ENCODE data around the gene CXorf38. TPM values are rescaled to one million over a fixed set of nuclear protein-coding genes. Genes with fewer than 3 reads are reported as not detected.

CXorf38 gene
- total and polyA plus RNA-seq, 2 of the 8 experiments (the other 6 are each of a cell fraction or from before 2014, with no cell fraction given) = 3.6 to 6.4 TPM

GRCh38 chrX:40688929-40689328 lies 41.6 kb upstream of the CXorf38 start:
- CTCF ChIA-PET (ENCODE audit: partially characterized antibody) = no interaction called here
- Histone ChIP-seq H3K4me2 (ENCODE audit: insufficient read depth in 1 of 2, low read depth in 2 of 2, low read length in 2 of 2) (no peak overlapping the region), H3K27me3 (replicated peaks in 1 of 4; ENCODE audit: control insufficient read depth in 3 of 4, extremely low read depth in 1 of 4, insufficient read depth in 3 of 4, low read length in 3 of 4) (no peaks in the 10 kb centered on the region), H2BK15ac (ENCODE audit: low read length) (no peak overlapping the region), H3K9ac (replicated peaks in 1 of 4; ENCODE audit: extremely low read depth in 1 of 4, low read depth in 3 of 4, low read length in 3 of 4) (no peak overlapping the region), H2BK120ac (replicated peaks; ENCODE audit: low read depth, low read length) (no peak overlapping the region), H3K27ac (ENCODE audit: low read depth, low read length) (no peak overlapping the region), H3K36me3 (ENCODE audit: control insufficient read depth in 2 of 4, insufficient read depth in 4 of 4, low read length in 3 of 4) (peaks cover 4 to 76% (median 37%) of the 10 kb centered on the region in 4 experiments), H3K4me1 (replicated peaks in 1 of 4; ENCODE audit: control insufficient read depth in 3 of 4, insufficient read depth in 4 of 4, low read length in 3 of 4) (peaks cover 0 to 3% (median 1%) of the 10 kb centered on the region in 4 experiments; a peak in 2 of 7 replicates), H3K18ac (ENCODE audit: extremely low read depth, low read length) (no peak overlapping the region), H4K5ac (ENCODE audit: insufficient read length, low read depth, low read length) (no peak overlapping the region), H2BK12ac (ENCODE audit: low read depth, low read length) (no peak overlapping the region), H3K56ac (replicated peaks; ENCODE audit: insufficient read length, low read depth, low read length) (no peak overlapping the region), H2AK5ac (ENCODE audit: low read depth, low read length) (no peak overlapping the region), H4K20me1 (replicated peaks in 1 of 2; ENCODE audit: control insufficient read depth in 1 of 2, insufficient read depth in 2 of 2, low read length in 2 of 2) (no peaks in the 10 kb centered on the region), H3K23me2 (ENCODE audit: low read depth, low read length) (no peaks in the 10 kb centered on the region), H4K8ac (ENCODE audit: extremely low read depth, insufficient read depth, low read length) (no peak overlapping the region), H4K91ac (replicated peaks; ENCODE audit: insufficient read length, low read length) (no peak overlapping the region), H2BK5ac (ENCODE audit: low read depth, low read length) (no peak overlapping the region), H3K79me2 (ENCODE audit: control insufficient read depth in 1 of 2, insufficient read depth in 2 of 2, low read length in 2 of 2) (peaks cover 0 to 20% of the 10 kb centered on the region in 2 experiments; a peak in 1 of 4 replicates), H3K4ac (replicated peaks; ENCODE audit: insufficient read length, low read depth, low read length) (no peak overlapping the region), H3K9me3 (ENCODE audit: insufficient read depth in 2 of 2, low read depth in 1 of 2, low read length in 1 of 2) (no peaks in the 10 kb centered on the region), H2AFZ (ENCODE audit: low read length) (no peak overlapping the region), H3K23ac (ENCODE audit: insufficient read length) (no peak overlapping the region), H3K79me1 (ENCODE audit: low read depth, low read length) (no peaks in the 10 kb centered on the region), H3K14ac (ENCODE audit: insufficient read length) (no peak overlapping the region), H3K4me3 (ENCODE audit: extremely low read depth in 1 of 4, insufficient read depth in 2 of 4, low read depth in 3 of 4, low read length in 4 of 4) (no peak overlapping the region), H2BK20ac (ENCODE audit: low read length) (no peak overlapping the region)
- TF ChIP-seq MAFK (IDR thresholded peaks at IDR 0.05; ENCODE audit: low read depth, low read length) = no peak
- no peak for TF ChIP-seq TBP (IDR thresholded peaks at IDR 0.05; ENCODE audit: low read depth, low read length)
- no peak for TF ChIP-seq BCL11A (IDR thresholded peaks at IDR 0.05; ENCODE audit: low read depth in 2 of 2, low read length in 2 of 2)
- no peak for TF ChIP-seq TAF1 (IDR thresholded peaks at IDR 0.05; ENCODE audit: low read depth, low read length)
- TF ChIP-seq, protein P1, sequence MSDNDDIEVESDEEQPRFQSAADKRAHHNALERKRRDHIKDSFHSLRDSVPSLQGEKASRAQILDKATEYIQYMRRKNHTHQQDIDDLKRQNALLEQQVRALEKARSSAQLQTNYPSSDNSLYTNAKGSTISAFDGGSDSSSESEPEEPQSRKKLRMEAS (IDR thresholded peaks at IDR 0.05) = no peak
- TF ChIP-seq JUND (IDR thresholded peaks at IDR 0.05; ENCODE audit: low read length) = no peak
- TF ChIP-seq RFX5 (IDR thresholded peaks at IDR 0.05; ENCODE audit: borderline replicate concordance, low read depth, low read length) = no peak
- TF ChIP-seq NRF1 (IDR thresholded peaks at IDR 0.05; ENCODE audit: low read depth, low read length) = no peak
- TF ChIP-seq CBX5 (IDR thresholded peaks at IDR 0.05; ENCODE audit: low read depth, low read length) = no peak
- DNase-seq (ENCODE audit: low read depth in 1 of 2, low spot score in 2 of 2) = no peak
- FAIRE-seq = no peak
- POLR2A ChIA-PET (ENCODE audit: partially characterized antibody) = no interaction called here

Measured in H1 (cell line).